Erythroblast (primary cell): Measurements from ENCODE around the gene TNNC1.

ENCODE experiments used
- GATA1 ChIP-seq: IDR thresholded peaks from 2 replicates; pipeline ENCODE4 v1.6.1; 2011; ENCODE audit warnings: low read depth, mild to moderate bottlenecking, control low read depth, low read length, moderate library complexity
- POLR2A ChIP-seq: IDR thresholded peaks from 2 replicates; pipeline ENCODE4 v1.6.1; 2011; ENCODE audit warnings: mild to moderate bottlenecking, low read length

DNA sequence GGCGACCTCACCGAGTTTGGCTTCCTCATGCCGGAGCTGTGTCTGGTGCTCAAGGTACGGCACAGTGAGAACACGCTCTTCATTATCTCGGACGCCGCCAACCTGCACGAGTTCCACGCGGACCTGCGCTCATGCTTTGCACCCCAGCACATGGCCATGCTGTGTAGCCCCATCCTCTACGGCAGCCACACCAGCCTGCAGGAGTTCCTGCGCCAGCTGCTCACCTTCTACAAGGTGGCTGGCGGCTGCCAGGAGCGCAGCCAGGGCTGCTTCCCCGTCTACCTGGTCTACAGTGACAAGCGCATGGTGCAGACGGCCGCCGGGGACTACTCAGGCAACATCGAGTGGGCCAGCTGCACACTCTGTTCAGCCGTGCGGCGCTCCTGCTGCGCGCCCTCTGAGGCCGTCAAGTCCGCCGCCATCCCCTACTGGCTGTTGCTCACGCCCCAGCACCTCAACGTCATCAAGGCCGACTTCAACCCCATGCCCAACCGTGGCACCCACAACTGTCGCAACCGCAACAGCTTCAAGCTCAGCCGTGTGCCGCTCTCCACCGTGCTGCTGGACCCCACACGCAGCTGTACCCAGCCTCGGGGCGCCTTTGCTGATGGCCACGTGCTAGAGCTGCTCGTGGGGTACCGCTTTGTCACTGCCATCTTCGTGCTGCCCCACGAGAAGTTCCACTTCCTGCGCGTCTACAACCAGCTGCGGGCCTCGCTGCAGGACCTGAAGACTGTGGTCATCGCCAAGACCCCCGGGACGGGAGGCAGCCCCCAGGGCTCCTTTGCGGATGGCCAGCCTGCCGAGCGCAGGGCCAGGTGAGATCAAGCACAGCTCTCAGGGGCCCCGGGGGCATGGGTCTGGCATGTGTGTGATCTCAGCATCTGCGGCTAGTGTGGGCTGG is 34.2 kb upstream of the TNNC1 start:
- TF ChIP-seq POLR2A (no peak), GATA1 (no peak)
